BLaER1 (cell line): ENCODE data around the gene CIITA.
"Not testable (repeated sequence)": the region's sequence is repeated elsewhere in the genome, so short reads cannot be mapped to it uniquely, and the experiment has no call there.

Source experiments
- H3K27ac ChIP-seq: shearing (Covaris generic); formaldehyde crosslinking; 2 replicates; pipeline ENCODE4 v1.8.1; 2022
- H3K27me3 ChIP-seq: shearing (Covaris generic); formaldehyde crosslinking; 2 replicates; pipeline ENCODE4 v1.8.1; 2022
- H3K36me3 ChIP-seq: shearing (Covaris generic); formaldehyde crosslinking; 2 replicates; pipeline ENCODE4 v1.8.1; 2022
- H3K4me1 ChIP-seq: shearing (Covaris generic); formaldehyde crosslinking; 2 replicates; pipeline ENCODE4 v1.8.1; 2022
- H3K4me2 ChIP-seq: shearing (Covaris generic); formaldehyde crosslinking; 2 replicates; pipeline ENCODE4 v1.8.1; 2022
- H3K4me3 ChIP-seq: shearing (Covaris generic); formaldehyde crosslinking; 2 replicates; pipeline ENCODE4 v1.8.1; 2022
- H3K9ac ChIP-seq: shearing (Covaris generic); formaldehyde crosslinking; 2 replicates; pipeline ENCODE4 v1.8.1; 2022
- H3K9me3 ChIP-seq: shearing (Covaris generic); formaldehyde crosslinking; 2 replicates; pipeline ENCODE4 v1.8.1; 2022
- H4K20me1 ChIP-seq: shearing (Covaris generic); formaldehyde crosslinking; 2 replicates; pipeline ENCODE4 v1.8.1; 2022
- Cebpa-rat ChIP-seq: shearing (Covaris generic); IDR thresholded peaks from 2 replicates; pipeline ENCODE4 v1.8.1; 2022

The CIITA gene, protein sequence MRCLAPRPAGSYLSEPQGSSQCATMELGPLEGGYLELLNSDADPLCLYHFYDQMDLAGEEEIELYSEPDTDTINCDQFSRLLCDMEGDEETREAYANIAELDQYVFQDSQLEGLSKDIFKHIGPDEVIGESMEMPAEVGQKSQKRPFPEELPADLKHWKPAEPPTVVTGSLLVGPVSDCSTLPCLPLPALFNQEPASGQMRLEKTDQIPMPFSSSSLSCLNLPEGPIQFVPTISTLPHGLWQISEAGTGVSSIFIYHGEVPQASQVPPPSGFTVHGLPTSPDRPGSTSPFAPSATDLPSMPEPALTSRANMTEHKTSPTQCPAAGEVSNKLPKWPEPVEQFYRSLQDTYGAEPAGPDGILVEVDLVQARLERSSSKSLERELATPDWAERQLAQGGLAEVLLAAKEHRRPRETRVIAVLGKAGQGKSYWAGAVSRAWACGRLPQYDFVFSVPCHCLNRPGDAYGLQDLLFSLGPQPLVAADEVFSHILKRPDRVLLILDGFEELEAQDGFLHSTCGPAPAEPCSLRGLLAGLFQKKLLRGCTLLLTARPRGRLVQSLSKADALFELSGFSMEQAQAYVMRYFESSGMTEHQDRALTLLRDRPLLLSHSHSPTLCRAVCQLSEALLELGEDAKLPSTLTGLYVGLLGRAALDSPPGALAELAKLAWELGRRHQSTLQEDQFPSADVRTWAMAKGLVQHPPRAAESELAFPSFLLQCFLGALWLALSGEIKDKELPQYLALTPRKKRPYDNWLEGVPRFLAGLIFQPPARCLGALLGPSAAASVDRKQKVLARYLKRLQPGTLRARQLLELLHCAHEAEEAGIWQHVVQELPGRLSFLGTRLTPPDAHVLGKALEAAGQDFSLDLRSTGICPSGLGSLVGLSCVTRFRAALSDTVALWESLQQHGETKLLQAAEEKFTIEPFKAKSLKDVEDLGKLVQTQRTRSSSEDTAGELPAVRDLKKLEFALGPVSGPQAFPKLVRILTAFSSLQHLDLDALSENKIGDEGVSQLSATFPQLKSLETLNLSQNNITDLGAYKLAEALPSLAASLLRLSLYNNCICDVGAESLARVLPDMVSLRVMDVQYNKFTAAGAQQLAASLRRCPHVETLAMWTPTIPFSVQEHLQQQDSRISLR

GRCh38 chr16:10876799-10877341 lies at the start of gene CIITA:
TSS of gene CIITA (plus strand) at chr16:10877202. CDS start at chr16:10877331, 129 bp downstream.
- Histone ChIP-seq H3K9me3 (no peaks in the 10 kb centered on the region), H3K27ac (peak within 1 kb of the TSS; percentile 93), H4K20me1 (peaks cover 27% of the 10 kb centered on the region), H3K27me3 (no peaks in the 10 kb centered on the region), H3K4me2 (peak within 1 kb of the TSS; percentile 94), H3K9ac (peak within 1 kb of the TSS; percentile 94), H3K4me1 (peaks cover 69% of the 10 kb centered on the region), H3K36me3 (peaks cover 19% of the 10 kb centered on the region; the same call in 1 of the 2 replicates), H3K4me3 (peak within 1 kb of the TSS; percentile 90)
- no peak for TF ChIP-seq Cebpa-rat

GRCh38 chr16:10827691-10828341 lies 49.2 kb upstream of the CIITA start:
- H3K9ac ChIP-seq, result 0 out of 2 replicates have a peak overlapping the region, but pooled peaks have one; percentile 1
- no peaks in the 10 kb centered on the region for H3K9me3 ChIP-seq
- peak overlapping the region; percentile 78 for H3K4me2 ChIP-seq
- H3K36me3 ChIP-seq, result no peaks in the 10 kb centered on the region
- H3K27ac ChIP-seq, result peak overlapping the region; percentile 83
- peaks cover 47% of the 10 kb centered on the region for H3K4me1 ChIP-seq
- no peaks in the 10 kb centered on the region for H3K27me3 ChIP-seq
- H4K20me1 ChIP-seq, result no peaks in the 10 kb centered on the region
- TF ChIP-seq Cebpa-rat, result no peak
- H3K4me3 ChIP-seq, result no peak overlapping the region

DNA sequence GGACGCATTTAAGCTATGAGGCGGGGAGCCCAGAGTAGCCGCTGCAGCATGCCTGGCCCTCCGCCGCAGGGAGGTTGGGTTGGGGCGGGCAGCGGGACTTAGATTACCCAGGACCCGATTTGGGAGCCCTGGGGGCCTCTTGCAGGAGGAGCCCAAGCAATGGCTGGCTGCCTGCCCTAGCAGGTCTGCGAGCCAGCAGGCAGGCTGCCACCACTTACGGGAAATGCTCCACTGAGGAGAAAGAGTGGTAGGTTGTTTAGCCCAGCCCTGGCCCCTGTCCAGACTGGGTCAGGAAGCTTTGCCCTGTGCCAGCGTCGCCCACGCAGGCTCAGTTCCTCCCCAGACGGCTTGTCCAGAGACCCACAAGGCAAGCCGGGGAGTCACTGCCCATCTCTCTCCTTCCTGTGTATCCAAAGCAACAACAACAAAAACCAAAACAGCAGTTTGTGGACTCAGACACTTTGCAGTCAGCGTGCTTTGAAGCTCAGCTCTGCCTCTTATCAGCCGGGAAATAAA lies 48.1 kb upstream of the CIITA start:
- Histone ChIP-seq H3K9ac (peak overlapping the region; percentile 68; the same call in 1 of the 2 replicates), H3K27ac (peak overlapping the region; percentile 83), H3K4me3 (no peak overlapping the region), H3K4me1 (peaks cover 39% of the 10 kb centered on the region), H3K36me3 (no peaks in the 10 kb centered on the region), H3K9me3 (no peaks in the 10 kb centered on the region), H3K4me2 (peak overlapping the region; percentile 78), H3K27me3 (no peaks in the 10 kb centered on the region), H4K20me1 (no peaks in the 10 kb centered on the region)
- no peak for TF ChIP-seq Cebpa-rat

DNA sequence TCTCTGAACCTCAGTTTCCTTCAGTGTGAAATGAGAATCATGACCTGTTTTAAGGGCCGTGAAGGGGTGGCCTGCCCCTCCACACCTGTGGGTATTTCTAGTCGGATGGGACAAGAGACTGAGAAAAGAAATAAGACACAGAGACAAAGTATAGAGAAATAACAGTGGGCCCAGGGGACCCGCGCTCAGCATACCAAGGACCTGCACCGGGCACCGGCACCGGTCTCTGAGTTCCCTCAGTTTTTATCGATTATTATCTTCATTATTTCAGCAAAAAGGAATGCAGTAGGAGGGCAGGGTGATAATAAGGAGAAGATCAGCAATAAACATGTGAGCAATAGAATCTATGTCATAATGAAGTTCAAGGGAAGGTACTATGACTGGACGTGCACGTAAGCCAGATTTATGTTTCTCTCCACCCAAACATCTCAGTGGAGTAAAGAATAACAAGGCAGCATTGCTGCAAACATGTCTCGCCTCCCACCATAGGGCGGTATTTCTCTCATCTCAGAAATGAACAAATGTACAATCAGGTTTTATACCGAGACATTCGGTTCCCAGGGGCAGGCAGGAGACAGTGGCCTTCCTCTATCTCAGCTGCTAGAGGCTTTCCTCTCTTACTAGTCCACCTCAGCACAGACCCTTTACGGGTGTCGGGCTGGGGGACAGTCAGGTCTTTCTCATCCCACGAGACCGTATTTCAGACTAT lies 47.5 kb upstream of the CIITA start:
- H3K27me3 ChIP-seq, H4K20me1 ChIP-seq, H3K4me3 ChIP-seq, H3K9me3 ChIP-seq, H3K36me3 ChIP-seq: not testable (repeated sequence)
- Histone ChIP-seq H3K4me2 (peak overlapping the region; percentile 78), H3K27ac (peak overlapping the region; percentile 83), H3K9ac (peak overlapping the region; percentile 68; the same call in 1 of the 2 replicates), H3K4me1 (peaks cover 39% of the 10 kb centered on the region)

DNA sequence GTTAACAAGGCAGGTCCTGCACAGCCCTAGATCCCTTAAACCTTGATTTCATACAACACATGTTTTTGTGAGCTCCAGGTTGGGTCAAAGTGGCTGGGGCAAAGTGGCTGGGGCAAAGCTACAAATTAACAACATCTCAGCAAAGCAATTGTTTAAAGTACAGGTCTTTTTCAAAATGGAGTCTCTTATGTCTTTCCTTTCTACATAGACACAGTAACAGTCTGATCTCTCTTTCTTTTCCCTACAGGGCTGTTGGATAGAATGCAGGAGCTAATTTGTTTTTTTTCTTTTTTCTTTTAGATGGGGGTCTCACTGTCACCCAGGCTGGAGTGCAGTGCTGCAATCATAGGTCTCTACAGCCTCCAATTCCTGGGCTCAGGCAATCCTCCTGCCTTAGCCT lies 46.8 kb upstream of the CIITA start:
- H3K4me1 ChIP-seq, result peaks cover 39% of the 10 kb centered on the region
- not testable (repeated sequence) for H3K9ac ChIP-seq, H4K20me1 ChIP-seq, H3K27me3 ChIP-seq, H3K9me3 ChIP-seq, H3K36me3 ChIP-seq, H3K4me2 ChIP-seq, H3K4me3 ChIP-seq, H3K27ac ChIP-seq

GRCh38 chr16:10831894-10832886 lies 44.8 kb upstream of the CIITA start:
- no peak overlapping the region for H3K9ac ChIP-seq
- H4K20me1 ChIP-seq, result no peaks in the 10 kb centered on the region
- TF ChIP-seq Cebpa-rat, result no peak
- peak overlapping the region; percentile 30 for H3K4me2 ChIP-seq
- peaks cover 39% of the 10 kb centered on the region for H3K4me1 ChIP-seq
- no peaks in the 10 kb centered on the region for H3K27me3 ChIP-seq
- H3K9me3 ChIP-seq, result 0 out of 2 replicates have a peak, but pooled peaks cover 5% of the 10 kb centered on the region
- H3K27ac ChIP-seq, result peak overlapping the region; percentile 50; the same call in 1 of the 2 replicates
- H3K36me3 ChIP-seq, result no peaks in the 10 kb centered on the region
- H3K4me3 ChIP-seq, result no peak overlapping the region

DNA sequence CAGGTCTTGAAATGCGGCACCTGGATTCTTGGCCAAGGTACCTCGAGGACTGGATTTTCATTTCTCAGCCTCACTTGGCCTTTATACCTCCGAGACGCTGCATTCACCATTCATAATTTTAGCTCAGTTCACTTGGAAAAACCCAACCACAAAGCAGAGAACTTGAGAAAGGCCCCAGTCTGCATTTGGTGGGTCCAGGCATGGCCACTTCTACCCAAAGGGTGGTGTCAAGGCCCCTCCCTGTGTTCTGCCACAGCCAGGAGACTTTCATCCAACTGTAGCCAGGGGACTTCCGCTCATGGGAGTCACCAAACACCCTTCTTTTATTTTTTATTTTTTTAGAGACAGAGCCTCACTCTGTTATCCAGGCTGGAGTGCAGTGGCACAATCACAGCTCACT lies 43.7 kb upstream of the CIITA start:
- H3K4me3 ChIP-seq, result no peak overlapping the region
- no peak overlapping the region for H3K9ac ChIP-seq
- H3K36me3 ChIP-seq, result no peaks in the 10 kb centered on the region
- 0 out of 2 replicates have a peak, but pooled peaks cover 5% of the 10 kb centered on the region for H3K9me3 ChIP-seq
- no peak overlapping the region for H3K27ac ChIP-seq
- no peaks in the 10 kb centered on the region for H4K20me1 ChIP-seq
- H3K27me3 ChIP-seq, result no peaks in the 10 kb centered on the region
- peaks cover 30% of the 10 kb centered on the region for H3K4me1 ChIP-seq
- TF ChIP-seq Cebpa-rat, result no peak
- no peak overlapping the region for H3K4me2 ChIP-seq
